Uterus (tissue), 4 donors: ENCODE measurements around the gene PTPN6. TPM values are rescaled to one million over a fixed set of nuclear protein-coding genes. Genes with fewer than 3 reads are reported as not detected.

Experiments
- DNase-seq, 2 donors: peaks; one replicate each; pipeline ENCODE4 v3.0.0-alpha.2; 2019 to 2020
- H3K27ac ChIP-seq, 2 donors: fragments of 200-600 bp; sonication (generic); 1 replicate in 1 of 2; 2 replicates in 1 of 2; pipeline ENCODE4 v1.5.1; 2016 to 2018
- H3K27me3 ChIP-seq, 2 donors: fragments of 200-600 bp; sonication (generic); one replicate each; pipeline ENCODE4 v1.5.1; 2018 to 2019; ENCODE audit warnings: control low read depth in 1 of 2
- H3K36me3 ChIP-seq, 2 donors: fragments of 200-600 bp; sonication (generic); one replicate each; pipeline ENCODE4 v1.5.1; 2019; ENCODE audit warnings: control low read depth in 1 of 2
- H3K4me1 ChIP-seq, 2 donors: fragments of 200-600 bp; sonication (generic); one replicate each; pipeline ENCODE4 v1.5.1; 2018 to 2019; ENCODE audit warnings: control low read depth in 1 of 2
- H3K4me3 ChIP-seq, 2 donors: fragments of 200-600 bp; sonication (generic); 1 replicate in 1 of 2; 2 replicates in 1 of 2; pipeline ENCODE4 v1.5.1; 2018 to 2019; ENCODE audit warnings: mild to moderate bottlenecking in 1 of 2
- H3K9me3 ChIP-seq, 2 donors: fragments of 200-600 bp; sonication (generic); one replicate each; pipeline ENCODE4 v1.5.1; 2019; ENCODE audit warnings: control low read depth in 1 of 2
- CTCF ChIP-seq, 4 experiments: fragments of 200-600 bp in 2 of 4; fragments of 450-650 bp in 2 of 4; sonication (generic) in 2 of 4; IDR thresholded peaks; one replicate each; pipeline ENCODE4 v1.5.1; 2016 to 2019; ENCODE audit warnings: antibody characterized with exemption in 4 of 4, mild to moderate bottlenecking in 2 of 4, moderate library complexity in 1 of 4
- POLR2A ChIP-seq, 2 donors: fragments of 450-650 bp; IDR thresholded peaks; one replicate each; pipeline ENCODE4 v1.6.1; 2016; ENCODE audit warnings: antibody characterized with exemption in 2 of 2, mild to moderate bottlenecking in 1 of 2, moderate library complexity in 1 of 2
- intact Hi-C: fragments of 100-400 bp; cut with DNase I; formaldehyde crosslinking; loops from one replicate; pipeline ENCODE4 v1.15.1; 2023; ENCODE audit warnings: low total_unique reads
- total RNA-seq, 4 donors: library from RNA; depleted of rRNA in 3 of 4; stranded (reverse); fragments of >200 nt in 3 of 4; gene quantifications; one replicate each; pipeline versions ENCODE4 v1.1.0 to v1.2.4, GENCODE V29; 2014 to 2023
- donor health status: DM: yes; HTN: yes; CAD: no.

PTPN6 gene
- total RNA-seq, 4 donors from 2014 or later: 0.59 to 19.8 (median 5.9) TPM

DNA sequence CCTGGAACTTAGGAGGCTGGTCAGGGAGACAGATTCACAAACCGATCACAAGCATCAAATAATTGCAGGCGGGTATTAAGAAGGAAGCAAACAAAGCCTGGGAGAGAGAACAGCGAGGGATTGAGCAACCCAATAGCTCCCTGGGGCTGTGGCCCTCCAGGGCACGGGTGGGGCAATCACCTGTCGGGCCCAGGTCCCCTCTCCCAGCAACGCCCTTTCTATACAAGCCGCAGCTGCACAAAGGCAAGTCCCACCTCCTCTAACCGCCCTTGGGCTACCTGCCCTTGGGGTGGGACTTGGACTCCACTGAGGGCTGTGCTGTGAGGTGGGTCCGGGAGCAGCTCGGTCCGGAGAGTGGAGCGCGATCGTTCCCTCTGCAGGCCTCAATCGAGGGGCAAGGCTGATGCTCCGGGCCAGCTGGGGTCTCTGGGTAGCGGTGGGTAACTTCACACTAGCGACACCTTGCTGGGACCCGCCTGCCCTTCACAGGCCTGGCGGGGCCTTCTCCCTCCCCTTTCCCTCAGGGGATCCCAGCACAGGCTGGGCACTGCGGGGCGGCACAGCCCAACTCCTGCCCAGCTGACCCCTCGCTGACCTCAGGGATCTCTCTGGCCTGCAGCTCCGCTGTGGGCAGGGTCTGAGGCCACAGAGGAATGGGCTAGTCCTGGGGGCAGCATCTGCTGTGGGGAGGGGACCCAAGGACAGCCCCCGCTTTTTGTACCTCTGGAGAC is 11.3 kb downstream of the PTPN6 start:
- Histone ChIP-seq H3K9me3 (no peaks in the 10 kb centered on the region), H3K27me3 (no peaks in the 10 kb centered on the region), H3K4me3 (peak overlapping the region in 1 of 2 donors; percentile 12), H3K27ac (peak overlapping the region; percentile 86 to 89), H3K36me3 (no peaks in the 10 kb centered on the region), H3K4me1 (peaks cover 3% of the 10 kb centered on the region in 2 donors)
- intact Hi-C loops: no loop called here
- no peak for TF ChIP-seq CTCF (IDR thresholded peaks at IDR 0.05)
- TF ChIP-seq POLR2A (IDR thresholded peaks at IDR 0.05): no peak
- no peak for DNase-seq

DNA sequence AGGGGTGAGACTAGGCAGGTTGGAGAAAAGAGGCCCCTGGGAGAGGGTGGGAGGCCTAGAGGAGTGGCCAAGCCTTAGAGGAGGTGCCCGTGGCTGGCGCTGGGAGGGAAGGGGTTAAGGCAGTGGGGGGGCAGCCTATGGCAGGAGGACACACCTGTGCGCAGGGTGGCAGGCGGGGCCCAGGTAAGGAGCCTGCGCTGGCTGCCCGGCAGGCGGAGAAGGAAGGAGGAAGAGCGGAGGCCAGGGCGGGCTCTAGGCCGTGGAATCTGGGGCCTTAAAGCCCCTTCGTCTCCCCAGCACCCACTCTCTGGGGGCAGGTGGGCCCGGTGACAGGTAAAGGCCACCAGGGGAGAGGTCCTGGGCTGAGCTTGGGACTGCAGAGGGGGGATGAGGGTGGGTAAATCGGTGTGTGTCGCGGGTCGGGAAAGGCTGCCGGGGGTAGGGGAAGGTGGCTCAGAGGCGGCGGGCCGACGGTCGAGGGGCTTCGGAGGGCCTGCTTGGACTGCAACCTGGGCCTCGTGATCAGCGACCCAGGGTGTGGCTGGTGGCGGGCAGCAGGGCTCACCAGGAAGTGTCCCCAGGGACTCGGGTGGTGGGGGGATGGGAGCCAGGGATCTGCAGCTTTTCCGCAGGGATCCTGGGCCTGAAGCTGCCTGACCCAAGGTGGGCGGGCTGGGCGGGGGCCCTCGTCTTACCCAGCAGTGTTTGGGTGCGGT is 12.0 kb downstream of the PTPN6 start:
- Histone ChIP-seq H3K4me1 (peaks cover 3% of the 10 kb centered on the region in 2 donors), H3K27me3 (no peaks in the 10 kb centered on the region), H3K27ac (peak overlapping the region; percentile 86 to 89), H3K36me3 (no peaks in the 10 kb centered on the region), H3K9me3 (no peaks in the 10 kb centered on the region), H3K4me3 (no peak overlapping the region)
- no peak for TF ChIP-seq CTCF (IDR thresholded peaks at IDR 0.05)
- TF ChIP-seq POLR2A (IDR thresholded peaks at IDR 0.05): peak in 1 of 2 donors; percentile 54
- intact Hi-C loops: no loop called here
- no peak for DNase-seq

DNA sequence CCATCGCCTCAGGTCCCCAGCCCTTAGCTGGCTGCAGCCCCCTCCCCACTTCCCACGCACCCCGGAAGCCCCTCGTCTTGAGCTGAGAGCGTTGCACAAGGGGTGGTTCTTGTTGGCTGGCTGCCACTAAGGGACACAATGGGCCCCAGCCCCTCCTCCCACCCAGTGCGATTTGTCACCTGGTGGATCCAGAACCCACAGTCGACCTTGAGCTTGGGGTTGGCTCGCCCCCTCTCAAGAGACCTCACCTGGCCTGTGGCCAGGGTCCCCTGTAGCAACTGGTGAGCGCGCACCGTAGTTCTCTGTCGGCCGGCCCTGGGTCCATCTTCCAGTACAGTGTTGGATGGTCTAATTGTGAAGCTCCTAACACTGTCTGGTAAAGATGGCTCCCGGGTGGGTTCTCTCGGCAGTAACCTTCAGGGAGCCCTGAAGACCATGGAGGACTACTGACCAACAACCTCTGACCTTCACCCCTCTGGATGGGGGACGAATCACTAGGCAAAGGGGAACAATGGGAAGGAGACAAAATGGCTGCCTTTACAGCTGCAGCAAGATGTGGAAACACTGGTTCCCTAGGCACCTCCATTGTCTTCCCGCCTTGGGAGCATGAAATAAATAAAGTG is 12.7 kb downstream of the PTPN6 start:
- Histone ChIP-seq H3K36me3 (no peaks in the 10 kb centered on the region), H3K9me3 (no peaks in the 10 kb centered on the region), H3K27me3 (no peaks in the 10 kb centered on the region), H3K27ac (no peak overlapping the region), H3K4me1 (peaks cover 4 to 6% of the 10 kb centered on the region in 2 donors), H3K4me3 (no peak overlapping the region)
- no peak for DNase-seq
- TF ChIP-seq CTCF (IDR thresholded peaks at IDR 0.05) (no peak), POLR2A (IDR thresholded peaks at IDR 0.05) (no peak)
- intact Hi-C loops: no loop called here

DNA sequence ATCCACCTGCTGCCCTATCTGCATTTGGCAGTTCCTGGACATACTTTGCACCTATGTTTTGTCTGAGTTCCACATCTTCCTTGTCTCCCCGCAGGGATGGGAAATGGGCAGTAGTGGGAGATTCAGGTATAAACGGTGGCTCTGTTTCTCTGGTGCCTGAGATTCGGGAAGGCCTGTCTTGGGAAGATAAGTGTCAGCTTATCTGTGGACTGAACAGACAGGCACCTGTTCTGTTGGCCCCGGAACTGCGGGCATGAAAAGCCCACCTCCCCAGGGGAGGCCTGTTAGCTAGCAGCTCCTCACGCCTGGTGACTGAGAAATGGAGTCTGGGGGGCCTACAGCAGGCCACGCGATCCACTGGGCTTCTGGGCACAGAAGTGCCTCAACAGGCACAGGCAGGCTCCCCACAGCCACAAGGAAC is 13.5 kb downstream of the PTPN6 start:
- intact Hi-C loops: no loop called here
- peak overlapping the region; percentile 63 to 69 for H3K27ac ChIP-seq
- no peak for TF ChIP-seq POLR2A (IDR thresholded peaks at IDR 0.05)
- no peak for TF ChIP-seq CTCF (IDR thresholded peaks at IDR 0.05)
- H3K9me3 ChIP-seq: no peaks in the 10 kb centered on the region
- DNase-seq: no peak
- peaks cover 9 to 13% of the 10 kb centered on the region in 2 donors for H3K4me1 ChIP-seq
- no peaks in the 10 kb centered on the region for H3K36me3 ChIP-seq
- H3K4me3 ChIP-seq: no peak overlapping the region
- no peaks in the 10 kb centered on the region for H3K27me3 ChIP-seq
